ENCODE results near the gene COX14.

COX14 gene

GRCh38 chr12:50084775-50085614, 27.0 kb upstream of the COX14 start, which contains the start of gene SMARCD1:
SMARCD1 (plus strand) TSS chr12:50085342; CDS start chr12:50085370, 28 bp downstream.
- DNase-seq (ENCODE audit: low read depth) = peak; percentile 82

- DNase-seq (ENCODE audit: low read depth) = no peak
Observed at GRCh38 chr12:50085615-50086072, 26.4 kb upstream of the COX14 start.

GRCh38 chr12:50086148-50086547, 25.9 kb upstream of the COX14 start:
- no peak for DNase-seq (ENCODE audit: low read depth)

GRCh38 chr12:50087151-50087550, 24.9 kb upstream of the COX14 start:
- no peak for DNase-seq (ENCODE audit: low read depth)

- DNase-seq (ENCODE audit: low read depth) = peak; percentile 82
Observed at GRCh38 chr12:50087995-50088394, 24.0 kb upstream of the COX14 start.

GRCh38 chr12:50088577-50089335, 23.3 kb upstream of the COX14 start:
- no peak for DNase-seq (ENCODE audit: low read depth)

GRCh38 chr12:50089730-50090129, 22.3 kb upstream of the COX14 start:
- DNase-seq (ENCODE audit: low read depth) = no peak

GRCh38 chr12:50090391-50090790, 21.6 kb upstream of the COX14 start:
- no peak for DNase-seq (ENCODE audit: low read depth)

- DNase-seq (ENCODE audit: low read depth) = no peak
Observed at GRCh38 chr12:50097952-50098351, 14.1 kb upstream of the COX14 start.

GRCh38 chr12:50099302-50100008, 12.6 kb upstream of the COX14 start:
- DNase-seq (ENCODE audit: low read depth) = no peak

- no peak for DNase-seq (ENCODE audit: low read depth)
Observed at GRCh38 chr12:50100561-50100960, 11.5 kb upstream of the COX14 start.

- no peak for DNase-seq (ENCODE audit: low read depth)
Observed at GRCh38 chr12:50101663-50102062, 10.4 kb upstream of the COX14 start.

GRCh38 chr12:50102131-50102531, 9.9 kb upstream of the COX14 start:
- no peak for DNase-seq (ENCODE audit: low read depth)

- DNase-seq (ENCODE audit: low read depth) = no peak
Observed at GRCh38 chr12:50102646-50103309, 9.3 kb upstream of the COX14 start.

GRCh38 chr12:50103351-50103750, 8.7 kb upstream of the COX14 start:
- DNase-seq (ENCODE audit: low read depth) = no peak

GRCh38 chr12:50103767-50104321, 8.2 kb upstream of the COX14 start, which contains the start of gene GPD1:
GPD1 (plus strand) TSS chr12:50104008; CDS start chr12:50104051, 43 bp downstream.
- no peak for DNase-seq (ENCODE audit: low read depth)

GRCh38 chr12:50104417-50105366, 7.3 kb upstream of the COX14 start:
- DNase-seq (ENCODE audit: low read depth) = no peak

GRCh38 chr12:50105913-50106450, 6.1 kb upstream of the COX14 start:
- DNase-seq (ENCODE audit: low read depth) = no peak

- no peak for DNase-seq (ENCODE audit: low read depth)
Observed at GRCh38 chr12:50106907-50107306, 5.1 kb upstream of the COX14 start.
